Measurements from ENCODE around the gene SERPINI1. TPM values are rescaled to one million over a fixed set of nuclear protein-coding genes. Genes with fewer than 3 reads are reported as not detected.

Gene SERPINI1
- total RNA-seq, 1 donor from 2014 or later: 2.9 TPM

- no peak for TF ChIP-seq CTCF (conservative IDR thresholded peaks at IDR 0.05; ENCODE audit: low read depth, low read length)
- no peak for DNase-seq (ENCODE audit: low read depth)
- H3K4me3 ChIP-seq (ENCODE audit: low read depth, low read length): no peak overlapping the region
These were observed 135.2 kb downstream of the SERPINI1 start for GRCh38 chr3:167870759-167871158.

- H3K4me3 ChIP-seq (ENCODE audit: low read depth, low read length): no peak overlapping the region
- DNase-seq (ENCODE audit: low read depth): no peak
- TF ChIP-seq CTCF (conservative IDR thresholded peaks at IDR 0.05; ENCODE audit: low read depth, low read length): no peak
These were observed 136.5 kb downstream of the SERPINI1 start for GRCh38 chr3:167872032-167872431.

GRCh38 chr3:167872941-167873340 lies 137.4 kb downstream of the SERPINI1 start:
- no peak overlapping the region for H3K4me3 ChIP-seq (ENCODE audit: low read depth, low read length)
- peak; percentile 36 for TF ChIP-seq CTCF (conservative IDR thresholded peaks at IDR 0.05; ENCODE audit: low read depth, low read length)
- DNase-seq (ENCODE audit: low read depth): no peak

- H3K4me3 ChIP-seq (ENCODE audit: low read depth, low read length): no peak overlapping the region
These were observed 139.3 kb downstream of the SERPINI1 start for GRCh38 chr3:167874671-167875372.

More at GRCh38 chr3:167874671-167875372, 139.3 kb downstream of the SERPINI1 start:
- TF ChIP-seq CTCF (conservative IDR thresholded peaks at IDR 0.05; ENCODE audit: low read depth, low read length): no peak
- DNase-seq (ENCODE audit: low read depth): no peak

Other genes with a start within 250 kb of the SERPINI1 start
- gene WDR49, start 81.8 kb upstream of the SERPINI1 start, total RNA-seq: not detected in 2 replicates
- gene PDCD10, start 829 bp upstream of the SERPINI1 start, total RNA-seq: 79.7 and 89.8 TPM in 2 replicates